Spleen (tissue), 11 donors: ENCODE results near the gene PLA2G4E. TPM values are rescaled to one million over a fixed set of nuclear protein-coding genes. Genes with fewer than 3 reads are reported as not detected.

Experiments
- DNase-seq: peaks from one replicate; pipeline ENCODE4 v3.0.0-alpha.2; 2020
- H3K27ac ChIP-seq, 8 donors: fragments of 200-600 bp; sonication (generic) in 7 of 8; 1 replicate in 4 of 8; 2 replicates in 4 of 8; pipeline versions ENCODE4 v1.5.0 to v1.8.0; 2016 to 2021; ENCODE audit warnings: inconsistent platforms in 4 of 8, mild to moderate bottlenecking in 4 of 8, moderate library complexity in 1 of 8
- H3K27me3 ChIP-seq, 7 donors: fragments of 200-600 bp; sonication (generic) in 6 of 7; replicated peaks in 1 of 7; 1 replicate in 4 of 7; 2 replicates in 3 of 7; pipeline versions ENCODE4 v1.5.0 to v1.8.0; 2016 to 2021; ENCODE audit warnings: inconsistent platforms in 3 of 7, mild to moderate bottlenecking in 1 of 7
- H3K36me3 ChIP-seq, 6 donors: fragments of 200-600 bp; sonication (generic) in 5 of 6; 1 replicate in 4 of 6; 2 replicates in 2 of 6; pipeline versions ENCODE4 v1.5.0 to v1.8.0; 2016 to 2021; ENCODE audit warnings: inconsistent platforms in 2 of 6
- H3K4me1 ChIP-seq, 6 donors: fragments of 200-600 bp; sonication (generic) in 5 of 6; 1 replicate in 3 of 6; 2 replicates in 3 of 6; pipeline versions ENCODE4 v1.5.0 to v1.8.0; 2016 to 2021; ENCODE audit warnings: inconsistent platforms in 3 of 6
- H3K4me3 ChIP-seq, 8 donors: fragments of 200-600 bp; sonication (generic) in 7 of 8; 1 replicate in 4 of 8; 2 replicates in 4 of 8; pipeline versions ENCODE4 v1.5.0 to v1.8.0; 2016 to 2021; ENCODE audit warnings: inconsistent platforms in 4 of 8, mild to moderate bottlenecking in 4 of 8, moderate library complexity in 2 of 8
- H3K9me3 ChIP-seq, 8 donors: fragments of 200-600 bp; sonication (generic) in 7 of 8; 1 replicate in 4 of 8; 2 replicates in 4 of 8; pipeline versions ENCODE4 v1.5.0 to v1.8.0; 2016 to 2021; ENCODE audit warnings: inconsistent platforms in 4 of 8
- POLR2A ChIP-seq, 3 donors: fragments of 450-650 bp; IDR thresholded peaks; one replicate each; pipeline ENCODE4 v1.5.1; 2017; ENCODE audit warnings: antibody characterized with exemption in 3 of 3, mild to moderate bottlenecking in 1 of 3
- POLR2AphosphoS5 ChIP-seq, 3 donors: sonication (generic); formaldehyde crosslinking; IDR thresholded peaks; one replicate each; pipeline ENCODE4 v1.5.1; 2017; ENCODE audit warnings: antibody characterized with exemption in 3 of 3
- WGBS, 5 donors: extraction: QIAGEN DNeasy Blood & Tissue Kit in 3 of 5; methylation state at CpG; one replicate each; pipeline versions ENCODE4 v1.1.5 to v1.1.7; 2013 to 2018; 5-methylcytosine and 5-hydroxymethylcytosine counted together
- intact Hi-C: fragments of 100-400 bp; cut with DNase I; formaldehyde crosslinking; loops from one replicate; pipeline ENCODE4 v1.15.0; 2023; ENCODE audit warnings: low total_unique reads
- polyA plus RNA-seq, 3 donors: library from polyadenylated mRNA; stranded (reverse); fragments of 200-250 nt; gene quantifications; one replicate each; pipeline ENCODE4 v1.2.1, GENCODE V29; 2013
- total RNA-seq, 7 donors: library from RNA; depleted of rRNA in 3 of 7; stranded (reverse); fragments of >200 nt in 3 of 7; fragmentation: NEBNext Ultra II Directional in 4 of 7; extraction: Animal tissue kit (Norgen Biotek cat#: 25700) in 4 of 7; gene quantifications; one replicate each; pipeline versions ENCODE4 v1.1.0 to v1.2.1, GENCODE V29; 2016 to 2021
- TF ChIP-seq, protein P1 (sequence below), 11 experiments: fragments of 200-600 bp in 7 of 11; fragments of 450-650 bp in 4 of 11; sonication (generic) in 4 of 11; IDR thresholded peaks in 8 of 11; conservative IDR thresholded peaks in 3 of 11; 1 replicate in 7 of 11; 2 replicates in 4 of 11; pipeline versions ENCODE4 v1.4.0 to v1.8.0; 2016 to 2021; ENCODE audit warnings: antibody characterized with exemption in 11 of 11, inconsistent platforms in 4 of 11, mild to moderate bottlenecking in 1 of 11
- donor health status: healthy with polysubstance abuse.
- donor health status: DM: no; HTN: no; CAD: no; lungs with moderate emphysema.
- donor health status: DM: no; HTN: no; CAD: no.
- donor health status: Bipolar disorder and iron deficiency.
- donor health status: healthy.
- donor health status: DM: no; HTN: no; CAD: no.
- donor health status: DM: yes; HTN: yes; CAD: no.

PLA2G4E gene
- total and polyA plus RNA-seq, 10 donors, result not detected

DNA sequence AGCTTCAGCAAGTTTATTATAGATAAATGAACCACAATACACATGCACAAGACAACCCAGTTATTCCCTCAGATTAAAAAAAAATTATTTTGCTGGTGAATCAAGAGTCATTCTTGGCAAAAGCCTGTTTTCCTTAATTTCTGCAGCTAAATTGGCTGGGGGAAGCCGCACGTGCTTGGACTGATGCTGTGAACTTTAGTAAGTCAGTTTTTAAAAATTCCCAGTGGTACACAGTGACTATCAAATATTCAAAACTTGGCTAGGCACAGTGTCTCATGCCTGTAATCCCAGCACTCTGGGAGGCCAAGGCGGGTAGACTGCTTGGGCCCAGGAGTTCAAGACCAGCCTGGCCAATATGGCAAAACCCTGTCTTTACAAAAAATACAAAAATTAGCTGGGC lies 72.4 kb downstream of the PLA2G4E start:
- DNase-seq, result no peak
- Histone ChIP-seq H3K4me3 (no peak overlapping the region), H3K27me3 (no peaks in the 10 kb centered on the region), H3K27ac (no peak overlapping the region), H3K9me3 (no peaks in the 10 kb centered on the region), H3K4me1 (peaks cover 0 to 37% (median 10%) of the 10 kb centered on the region in 6 donors), H3K36me3 (peaks cover 0 to 68% (median 30%) of the 10 kb centered on the region in 6 donors)
- WGBS, 5 donors, result 95 to 98% (median 98%) methylated on average over 3 of the region's 3 CpGs
- intact Hi-C loops, result no loop called here
- TF ChIP-seq POLR2AphosphoS5 (IDR thresholded peaks at IDR 0.05) (no peak), POLR2A (IDR thresholded peaks at IDR 0.05) (no peak)
- TF ChIP-seq, protein P1, sequence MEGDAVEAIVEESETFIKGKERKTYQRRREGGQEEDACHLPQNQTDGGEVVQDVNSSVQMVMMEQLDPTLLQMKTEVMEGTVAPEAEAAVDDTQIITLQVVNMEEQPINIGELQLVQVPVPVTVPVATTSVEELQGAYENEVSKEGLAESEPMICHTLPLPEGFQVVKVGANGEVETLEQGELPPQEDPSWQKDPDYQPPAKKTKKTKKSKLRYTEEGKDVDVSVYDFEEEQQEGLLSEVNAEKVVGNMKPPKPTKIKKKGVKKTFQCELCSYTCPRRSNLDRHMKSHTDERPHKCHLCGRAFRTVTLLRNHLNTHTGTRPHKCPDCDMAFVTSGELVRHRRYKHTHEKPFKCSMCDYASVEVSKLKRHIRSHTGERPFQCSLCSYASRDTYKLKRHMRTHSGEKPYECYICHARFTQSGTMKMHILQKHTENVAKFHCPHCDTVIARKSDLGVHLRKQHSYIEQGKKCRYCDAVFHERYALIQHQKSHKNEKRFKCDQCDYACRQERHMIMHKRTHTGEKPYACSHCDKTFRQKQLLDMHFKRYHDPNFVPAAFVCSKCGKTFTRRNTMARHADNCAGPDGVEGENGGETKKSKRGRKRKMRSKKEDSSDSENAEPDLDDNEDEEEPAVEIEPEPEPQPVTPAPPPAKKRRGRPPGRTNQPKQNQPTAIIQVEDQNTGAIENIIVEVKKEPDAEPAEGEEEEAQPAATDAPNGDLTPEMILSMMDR (IDR thresholded peaks at IDR 0.05 in 8 of 11, conservative IDR thresholded peaks at IDR 0.05 in 3 of 11), result no peak

DNA sequence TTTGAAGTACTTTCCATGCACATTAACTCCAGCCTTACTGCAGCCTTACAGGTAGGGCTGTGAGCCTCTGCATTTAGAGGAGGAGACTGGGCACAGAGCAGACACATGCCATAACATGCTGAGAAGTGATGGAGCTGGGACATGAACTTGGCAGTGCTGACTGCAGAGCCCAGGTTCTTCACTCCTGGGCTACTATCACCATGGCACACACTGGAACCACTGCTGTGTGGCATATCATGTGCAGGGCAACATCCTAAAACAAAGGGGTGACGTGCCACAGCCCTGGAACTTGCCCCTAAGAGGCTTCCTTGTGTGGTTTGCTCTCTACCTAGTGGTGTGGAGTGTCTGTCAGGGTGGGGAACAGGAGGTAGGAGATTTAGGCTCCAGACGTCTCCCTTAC lies 73.9 kb downstream of the PLA2G4E start:
- H3K4me3 ChIP-seq, result no peak overlapping the region
- H3K27me3 ChIP-seq, result no peaks in the 10 kb centered on the region
- H3K4me1 ChIP-seq, result peaks cover 0 to 36% (median 6%) of the 10 kb centered on the region in 6 donors
- H3K27ac ChIP-seq, result no peak overlapping the region
- peaks cover 0 to 67% (median 22%) of the 10 kb centered on the region in 6 donors for H3K36me3 ChIP-seq
- no peak for TF ChIP-seq POLR2A (IDR thresholded peaks at IDR 0.05)
- TF ChIP-seq, protein P1 (IDR thresholded peaks at IDR 0.05 in 8 of 11, conservative IDR thresholded peaks at IDR 0.05 in 3 of 11), result no peak
- no peak for TF ChIP-seq POLR2AphosphoS5 (IDR thresholded peaks at IDR 0.05)
- no peak for DNase-seq
- intact Hi-C loops, result no loop called here
- no peaks in the 10 kb centered on the region for H3K9me3 ChIP-seq
- 66 to 86% (median 83%) methylated on average over 2 of the region's 2 CpGs for WGBS, 5 donors

DNA sequence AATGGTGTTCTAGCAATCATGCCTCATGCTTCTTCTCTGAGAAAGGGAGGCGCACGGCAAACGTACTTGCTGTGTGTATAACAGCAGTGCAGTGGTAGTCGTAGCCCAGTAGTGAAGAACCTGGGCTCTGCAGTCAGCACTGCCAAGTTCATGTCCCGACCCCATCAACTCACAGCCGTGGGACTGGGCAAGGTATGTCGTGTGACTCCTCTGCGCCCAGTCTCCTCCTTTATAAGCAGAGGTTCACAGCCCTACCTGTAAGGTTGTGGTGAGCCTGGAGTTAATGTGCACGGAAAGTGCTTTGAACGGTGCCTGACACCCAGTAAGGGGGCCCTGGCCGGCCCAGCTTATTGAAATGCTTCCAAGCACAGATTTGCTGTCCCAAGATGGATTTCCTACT lies 75.1 kb downstream of the PLA2G4E start:
- Histone ChIP-seq H3K9me3 (no peaks in the 10 kb centered on the region), H3K36me3 (peaks cover 0 to 69% (median 21%) of the 10 kb centered on the region in 6 donors), H3K27me3 (no peaks in the 10 kb centered on the region), H3K4me1 (peaks cover 0 to 24% (median 0%) of the 10 kb centered on the region in 6 donors), H3K27ac (no peak overlapping the region), H3K4me3 (no peak overlapping the region)
- no peak for TF ChIP-seq POLR2A (IDR thresholded peaks at IDR 0.05)
- TF ChIP-seq, protein P1 (IDR thresholded peaks at IDR 0.05 in 8 of 11, conservative IDR thresholded peaks at IDR 0.05 in 3 of 11), result no peak
- no peak for TF ChIP-seq POLR2AphosphoS5 (IDR thresholded peaks at IDR 0.05)
- no peak for DNase-seq
- intact Hi-C loops, result no loop called here
- WGBS, 5 donors, result 80 to 95% (median 94%) methylated on average over 11 of the region's 11 CpGs

DNA sequence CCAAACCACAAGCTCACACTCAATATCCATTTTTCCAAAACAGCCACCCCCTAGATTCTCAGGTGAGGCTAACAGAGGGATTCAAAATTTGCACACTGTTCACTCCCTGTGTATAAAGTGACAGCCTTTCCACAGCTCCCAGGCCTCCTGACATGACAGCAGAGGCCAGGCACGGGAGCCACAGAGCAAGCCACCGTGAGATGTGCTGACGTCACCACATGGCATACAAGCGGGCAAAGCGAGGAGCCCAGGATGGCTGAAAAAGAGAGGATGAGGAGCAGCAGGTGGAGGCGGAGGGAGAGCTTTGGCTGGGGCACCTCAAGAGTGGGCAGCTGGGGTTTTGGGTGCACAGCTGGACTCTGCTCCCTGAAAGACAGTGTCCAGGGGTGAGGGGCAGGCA lies 75.6 kb downstream of the PLA2G4E start:
- intact Hi-C loops, result no loop called here
- Histone ChIP-seq H3K27ac (no peak overlapping the region), H3K9me3 (no peaks in the 10 kb centered on the region), H3K36me3 (peaks cover 0 to 69% (median 18%) of the 10 kb centered on the region in 6 donors), H3K4me1 (peaks cover 0 to 20% (median 0%) of the 10 kb centered on the region in 6 donors), H3K27me3 (no peaks in the 10 kb centered on the region), H3K4me3 (no peak overlapping the region)
- 95 to 99% (median 96%) methylated on average over 6 of the region's 6 CpGs for WGBS, 5 donors
- no peak for DNase-seq
- no peak for TF ChIP-seq POLR2AphosphoS5 (IDR thresholded peaks at IDR 0.05)
